B cell (primary cell): Measurements from ENCODE around the gene FBXL13.

Source experiments
- EZH2 ChIP-seq: IDR thresholded peaks from 2 replicates; pipeline ENCODE4 v1.6.1; 2012; ENCODE audit warnings: borderline replicate concordance, low read depth, mild to moderate bottlenecking, moderate library complexity, low read length; ENCODE audit not compliant: insufficient read depth, poor library complexity, severe bottlenecking
- TF ChIP-seq, protein P1 (sequence below): fragments of 200-600 bp; IDR thresholded peaks from one replicate; pipeline ENCODE4 v1.8.0; 2022; ENCODE audit warnings: antibody characterized with exemption, mild to moderate bottlenecking

- TF ChIP-seq EZH2 = no peak
- TF ChIP-seq, protein P1, sequence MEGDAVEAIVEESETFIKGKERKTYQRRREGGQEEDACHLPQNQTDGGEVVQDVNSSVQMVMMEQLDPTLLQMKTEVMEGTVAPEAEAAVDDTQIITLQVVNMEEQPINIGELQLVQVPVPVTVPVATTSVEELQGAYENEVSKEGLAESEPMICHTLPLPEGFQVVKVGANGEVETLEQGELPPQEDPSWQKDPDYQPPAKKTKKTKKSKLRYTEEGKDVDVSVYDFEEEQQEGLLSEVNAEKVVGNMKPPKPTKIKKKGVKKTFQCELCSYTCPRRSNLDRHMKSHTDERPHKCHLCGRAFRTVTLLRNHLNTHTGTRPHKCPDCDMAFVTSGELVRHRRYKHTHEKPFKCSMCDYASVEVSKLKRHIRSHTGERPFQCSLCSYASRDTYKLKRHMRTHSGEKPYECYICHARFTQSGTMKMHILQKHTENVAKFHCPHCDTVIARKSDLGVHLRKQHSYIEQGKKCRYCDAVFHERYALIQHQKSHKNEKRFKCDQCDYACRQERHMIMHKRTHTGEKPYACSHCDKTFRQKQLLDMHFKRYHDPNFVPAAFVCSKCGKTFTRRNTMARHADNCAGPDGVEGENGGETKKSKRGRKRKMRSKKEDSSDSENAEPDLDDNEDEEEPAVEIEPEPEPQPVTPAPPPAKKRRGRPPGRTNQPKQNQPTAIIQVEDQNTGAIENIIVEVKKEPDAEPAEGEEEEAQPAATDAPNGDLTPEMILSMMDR = no peak
Measured at GRCh38 chr7:102866535-102867215, 207.9 kb downstream of the FBXL13 start.
